KBM-7 (cell line): ENCODE measurements around the gene ISM1.

ENCODE experiments used
- DNase-seq: peaks from one replicate; pipeline ENCODE4 v3.0.0-alpha.2; 2015
- in situ Hi-C: fragments of 300-500 bp; cut with MboI; formaldehyde crosslinking; loops from 2 replicates; pipeline ENCODE4 v1.14.3; 2020; ENCODE audit warnings: low sequenced_read_pairs, low pct_unique_long_range_greater_than_20kb, mixed read lengths

ISM1 gene

DNA sequence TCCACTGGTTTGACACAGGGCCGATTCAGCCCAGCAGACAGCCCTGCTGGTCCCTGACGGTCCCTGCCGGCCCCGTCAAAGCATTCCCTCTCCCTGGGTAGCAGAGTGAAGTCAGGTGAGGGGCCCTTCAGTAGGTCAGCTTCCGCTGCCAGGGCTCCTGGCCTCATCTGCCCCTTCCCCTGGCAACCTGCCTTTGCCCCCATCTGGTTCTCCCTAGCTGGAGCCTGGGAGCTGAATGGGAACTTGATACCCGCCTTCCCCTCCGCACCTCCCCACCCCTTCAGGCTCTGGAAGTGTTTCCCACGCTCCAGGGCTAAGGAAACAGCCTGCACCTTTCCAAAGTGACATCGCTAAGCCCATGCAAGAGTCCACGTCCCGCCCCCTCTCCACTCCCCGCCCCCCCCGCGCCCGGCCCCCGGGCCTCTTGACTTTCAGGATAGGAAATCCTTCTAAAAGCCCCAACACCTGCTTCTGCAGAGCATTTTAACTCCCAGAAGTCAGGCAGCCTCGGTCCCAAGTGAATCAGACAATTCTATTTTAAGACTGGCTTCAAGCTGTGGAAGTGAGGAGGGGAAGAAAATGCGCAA lies 53.3 kb downstream of the ISM1 start:
- in situ Hi-C loops = no loop called here
- no peak for DNase-seq

DNA sequence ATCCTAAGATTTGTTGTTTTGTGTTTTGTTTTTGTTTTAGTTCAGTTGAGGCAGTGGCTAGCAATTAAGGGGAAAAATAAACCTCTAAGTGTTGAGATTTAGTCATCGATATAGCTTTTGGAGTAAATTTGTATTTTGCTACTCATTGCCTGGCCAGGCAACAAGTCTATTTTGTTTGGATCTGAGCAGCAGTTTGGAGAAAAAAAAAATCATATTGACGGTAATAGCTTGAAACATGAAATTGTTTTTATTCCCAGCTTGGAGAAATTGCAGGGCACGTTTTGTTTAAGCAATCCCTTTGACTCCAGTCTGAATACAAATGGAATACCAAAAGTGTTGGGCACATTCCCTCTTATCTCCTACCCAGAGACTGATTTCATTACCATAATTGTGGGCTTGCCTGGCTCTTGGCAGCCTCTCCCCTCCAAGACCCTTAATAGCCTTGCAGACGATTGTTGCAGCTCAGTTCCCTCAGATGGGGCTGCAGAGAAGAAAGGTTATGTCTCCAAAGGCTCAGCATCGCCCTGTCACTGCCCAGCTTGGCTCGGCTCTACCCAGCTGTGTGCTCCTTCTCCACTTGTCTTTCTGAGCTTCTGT lies 56.0 kb downstream of the ISM1 start:
- DNase-seq = no peak
- in situ Hi-C loops = no loop called here

DNA sequence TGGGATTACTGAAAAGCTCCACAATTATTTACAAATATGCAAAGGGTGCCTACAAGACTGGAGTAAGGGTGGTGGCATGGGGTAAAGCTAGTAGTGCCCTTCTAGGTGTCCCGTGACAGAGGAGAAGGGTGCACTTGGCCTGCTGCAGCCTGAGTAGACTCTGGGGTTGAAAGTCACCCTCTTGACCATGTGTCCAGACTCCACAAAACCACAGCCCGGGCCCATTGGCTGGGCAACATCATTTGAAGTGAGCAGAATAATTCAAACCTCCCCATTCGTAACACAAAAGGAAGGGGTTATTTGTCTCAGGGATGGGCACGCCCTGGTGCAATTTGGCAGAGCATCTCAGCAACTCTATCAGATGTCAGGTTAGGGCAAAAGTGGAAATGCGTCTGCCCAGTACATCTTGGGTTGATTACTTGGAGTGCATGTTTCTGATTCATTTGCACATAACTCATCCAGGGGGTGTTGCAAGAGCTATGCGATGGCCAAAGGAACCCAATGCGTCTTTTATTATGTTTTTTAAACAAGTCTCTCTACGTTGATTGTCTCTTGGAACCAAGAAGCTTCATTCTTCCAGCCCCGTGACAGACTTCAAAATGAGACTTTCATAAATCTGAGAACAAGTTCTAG lies 56.7 kb downstream of the ISM1 start:
- no peak for DNase-seq
- in situ Hi-C loops = no loop called here

DNA sequence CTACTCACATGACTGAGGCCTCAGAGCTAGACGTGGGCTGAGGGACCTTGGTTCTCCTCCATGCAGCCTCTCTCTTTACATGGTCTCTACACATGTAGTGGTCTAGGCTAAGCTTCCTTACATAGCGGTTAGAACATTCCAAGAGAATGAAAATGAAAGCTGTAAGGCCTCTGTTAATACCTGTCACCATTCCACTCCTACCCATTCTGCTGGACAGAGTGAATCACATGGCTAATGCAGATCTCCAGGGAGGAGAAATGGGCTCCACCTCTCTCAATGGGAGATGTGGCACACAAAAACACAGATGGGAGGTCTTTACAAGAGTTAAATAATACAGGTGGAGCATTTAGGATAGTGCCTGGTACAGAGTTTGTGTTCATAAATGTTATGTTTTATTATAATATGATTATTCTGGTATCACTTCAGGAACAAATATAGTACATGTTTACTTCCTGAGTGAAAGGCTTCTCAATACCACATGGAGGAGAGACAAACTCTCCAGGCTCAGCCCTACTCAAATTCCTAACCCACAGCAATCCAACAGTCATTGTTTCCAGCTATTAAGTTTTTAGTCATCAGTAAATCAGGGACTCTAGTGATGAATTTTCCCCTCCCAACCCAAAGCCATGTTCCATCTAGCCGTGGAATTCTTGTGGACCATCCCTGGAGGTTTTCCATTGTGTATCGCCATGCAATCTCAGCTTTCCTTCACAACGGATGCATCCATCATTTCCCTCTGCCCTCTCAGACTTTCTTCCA lies 57.9 kb downstream of the ISM1 start:
- DNase-seq = no peak
- in situ Hi-C loops = no loop called here

DNA sequence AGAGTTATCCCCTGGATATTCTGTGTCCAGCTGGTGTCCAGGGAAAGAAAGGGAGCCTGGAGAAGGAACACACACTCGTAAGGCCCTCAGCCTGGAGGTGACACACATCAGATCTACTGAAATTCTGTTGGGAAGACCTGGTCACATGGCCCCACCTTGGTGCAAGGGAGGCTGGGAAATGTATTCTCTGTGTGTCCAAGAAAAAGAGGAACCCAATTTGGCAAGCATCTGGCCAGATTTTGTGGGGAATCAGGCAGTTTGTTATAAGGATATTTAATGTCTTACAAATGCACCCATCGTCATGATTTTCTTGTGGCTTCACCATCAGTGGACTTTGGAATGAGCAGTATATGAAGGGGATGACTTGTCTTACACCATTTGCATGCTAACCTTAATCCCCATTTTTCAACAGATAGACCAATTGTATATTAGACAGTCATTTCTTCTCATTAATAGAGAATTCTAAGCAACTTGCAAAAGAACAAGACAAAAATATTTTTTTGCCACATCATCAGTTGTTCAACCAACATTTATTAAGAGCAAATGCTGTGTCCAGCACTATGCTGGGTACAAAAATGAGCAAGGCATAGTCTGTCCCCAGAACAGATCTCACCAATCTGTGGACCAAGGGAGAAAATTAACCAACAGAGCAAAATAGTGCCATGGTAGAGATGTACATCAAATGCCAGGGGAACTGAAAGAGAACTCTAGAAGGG lies 59.7 kb downstream of the ISM1 start:
- DNase-seq = no peak
- in situ Hi-C loops = no loop called here

DNA sequence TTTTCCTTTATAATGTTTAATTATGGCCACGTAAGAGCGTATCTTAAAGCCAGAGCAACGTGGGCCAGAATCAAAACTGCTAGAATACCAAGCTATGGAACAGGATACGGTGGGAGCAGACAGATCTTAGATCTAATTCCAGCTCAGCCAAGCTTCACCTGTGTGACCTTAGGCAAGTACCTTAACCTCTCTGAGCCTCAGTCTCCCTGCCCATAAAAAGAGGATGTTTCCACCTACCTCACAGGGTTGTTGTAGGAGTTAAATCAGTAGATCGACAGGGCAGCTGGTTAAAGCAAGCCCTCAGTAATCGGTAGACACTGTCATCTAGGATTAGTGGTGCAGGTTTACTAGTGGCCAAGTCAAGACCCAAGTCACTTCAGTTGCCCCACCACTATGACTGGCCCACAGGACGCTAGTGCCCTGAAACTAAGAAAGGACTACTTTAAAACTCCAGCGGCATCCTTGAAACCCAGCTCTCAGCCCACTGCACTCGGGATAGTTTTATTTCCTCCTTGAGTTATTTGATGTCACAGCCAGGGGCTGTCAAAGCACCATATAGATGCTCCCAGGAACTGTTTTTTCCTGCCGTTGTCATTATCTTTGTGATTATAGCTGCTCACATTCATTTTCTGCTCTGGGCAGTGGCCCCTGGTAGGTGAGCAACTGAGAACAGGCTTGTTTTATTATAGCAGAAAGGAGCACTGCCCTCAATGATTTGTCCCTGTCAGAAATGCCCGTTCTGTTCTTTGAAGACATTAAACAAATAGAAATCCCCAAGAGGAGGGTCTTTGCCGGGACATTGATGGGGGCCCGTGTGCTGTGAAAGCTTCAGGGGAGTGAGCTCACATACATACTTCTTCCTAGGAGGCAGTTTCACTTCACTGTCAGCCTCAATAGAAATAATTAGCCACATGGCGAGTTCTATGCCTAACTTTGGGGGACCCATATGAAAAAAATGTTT lies 63.1 kb downstream of the ISM1 start:
- DNase-seq = no peak
- in situ Hi-C loops = no loop called here

DNA sequence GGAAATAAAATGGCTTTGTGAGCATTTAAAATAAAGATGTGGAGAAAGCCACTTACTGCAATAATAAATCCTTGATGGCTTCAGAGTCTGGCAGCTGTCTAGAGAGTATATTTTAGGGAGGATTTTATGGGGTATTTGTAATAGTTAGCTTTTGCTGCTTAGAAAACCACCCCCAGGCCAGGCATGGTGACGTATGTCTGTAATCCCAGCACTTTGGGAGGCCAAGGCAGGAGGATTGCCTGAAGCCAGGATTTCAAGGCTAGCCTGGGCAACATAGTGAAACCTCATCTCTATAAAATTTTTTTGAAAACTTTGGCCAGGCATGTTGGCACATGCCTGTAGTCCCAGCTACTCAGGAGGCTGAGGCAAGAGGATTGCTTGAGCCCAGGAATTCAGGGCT lies 63.8 kb downstream of the ISM1 start:
- DNase-seq = no peak
- in situ Hi-C loops = no loop called here

DNA sequence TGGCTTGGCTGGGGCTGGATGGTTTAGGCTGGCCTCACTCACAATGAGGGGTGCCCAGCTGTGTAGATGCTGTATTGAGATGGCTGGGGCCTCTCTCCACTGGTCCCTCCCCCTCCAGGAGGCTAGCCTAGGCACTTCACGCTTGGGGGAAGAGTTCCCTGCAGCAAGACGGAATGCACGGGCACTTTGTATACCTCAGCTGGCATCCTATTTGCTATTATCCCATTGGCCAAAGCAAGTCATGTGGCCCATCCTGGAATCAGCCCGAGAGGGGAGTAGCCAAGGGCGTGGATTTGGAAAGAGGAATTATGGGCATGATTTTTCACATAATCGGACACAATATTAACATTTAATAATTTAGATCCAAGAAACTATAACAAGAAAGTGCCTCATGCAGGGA lies 64.3 kb downstream of the ISM1 start:
- DNase-seq = no peak
- in situ Hi-C loops = no loop called here

DNA sequence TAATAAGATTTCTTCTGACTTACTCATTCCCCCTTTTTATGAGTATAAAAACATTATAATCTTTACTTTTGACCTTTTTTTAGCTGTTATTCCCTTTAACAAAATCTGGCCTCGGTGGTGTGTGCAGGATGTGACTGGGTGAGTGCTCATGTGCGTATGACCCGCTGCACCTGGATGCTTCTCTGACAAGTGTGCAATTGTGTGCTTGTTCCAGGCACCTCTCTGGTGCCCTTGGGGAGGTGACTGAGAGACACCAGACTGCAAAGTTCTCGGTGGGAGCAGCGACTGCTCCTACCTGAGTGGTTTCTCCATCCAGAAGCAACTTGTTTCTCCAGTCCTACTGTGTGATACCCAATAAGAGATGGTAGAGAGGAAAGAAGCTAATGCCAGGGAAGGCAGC lies 65.0 kb downstream of the ISM1 start:
- in situ Hi-C loops = no loop called here
- no peak for DNase-seq

DNA sequence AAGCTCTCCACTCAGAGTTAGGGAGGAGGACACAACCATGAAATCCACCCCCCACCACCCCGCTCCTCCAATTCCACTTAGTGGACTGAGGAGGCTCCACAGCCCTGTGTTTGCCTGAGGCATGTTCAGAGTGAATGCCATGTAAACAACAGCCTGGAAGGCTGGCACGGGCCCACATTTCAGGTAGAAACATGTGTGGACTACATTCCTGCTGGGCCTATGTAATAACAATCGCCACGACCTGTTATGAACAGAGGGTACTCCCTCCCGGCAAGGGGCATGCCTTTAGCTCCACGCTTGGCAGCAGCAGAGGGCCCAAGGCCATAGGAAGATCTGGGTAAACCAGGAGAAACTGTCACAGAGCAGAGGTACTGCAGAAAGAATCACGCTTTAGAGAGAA lies 65.5 kb downstream of the ISM1 start:
- no peak for DNase-seq
- in situ Hi-C loops = no loop called here

DNA sequence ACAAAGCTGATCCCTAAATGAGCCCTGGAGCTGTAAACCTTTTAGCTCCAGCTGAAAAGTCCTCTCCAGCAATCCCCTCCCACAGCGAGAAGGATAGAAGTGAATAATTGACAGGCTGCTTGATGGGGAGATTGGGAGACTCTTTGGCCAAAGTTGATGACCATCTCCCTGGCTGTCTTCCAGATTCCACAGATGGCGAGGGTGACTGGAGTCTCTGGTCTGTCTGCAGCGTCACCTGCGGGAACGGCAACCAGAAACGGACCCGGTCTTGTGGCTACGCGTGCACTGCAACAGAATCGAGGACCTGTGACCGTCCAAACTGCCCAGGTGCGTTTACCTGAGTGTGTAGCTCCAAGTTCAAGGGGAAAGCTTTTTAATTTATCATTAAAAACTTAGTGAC lies 67.3 kb downstream of the ISM1 start:
- DNase-seq = no peak
- in situ Hi-C loops = no loop called here

DNA sequence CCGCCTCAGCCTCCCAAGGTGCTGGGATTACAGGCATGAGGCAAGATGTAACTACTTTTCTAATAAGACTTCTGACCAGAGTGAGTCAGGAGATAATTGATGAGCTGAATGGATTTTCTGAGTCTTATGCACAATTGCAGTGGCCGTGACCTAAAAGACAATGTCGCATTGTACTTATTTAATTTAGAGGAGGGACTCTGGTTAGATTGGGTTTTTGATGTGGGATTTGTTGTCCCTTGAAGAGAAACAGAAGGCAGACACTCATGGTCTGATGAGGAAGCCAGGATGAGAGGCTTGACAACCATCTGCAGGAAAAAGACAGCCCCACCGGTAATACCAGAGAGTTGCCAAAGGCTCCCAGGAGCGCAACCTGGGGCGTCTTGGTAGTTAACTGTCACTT lies 68.0 kb downstream of the ISM1 start:
- in situ Hi-C loops = no loop called here
- DNase-seq = no peak

DNA sequence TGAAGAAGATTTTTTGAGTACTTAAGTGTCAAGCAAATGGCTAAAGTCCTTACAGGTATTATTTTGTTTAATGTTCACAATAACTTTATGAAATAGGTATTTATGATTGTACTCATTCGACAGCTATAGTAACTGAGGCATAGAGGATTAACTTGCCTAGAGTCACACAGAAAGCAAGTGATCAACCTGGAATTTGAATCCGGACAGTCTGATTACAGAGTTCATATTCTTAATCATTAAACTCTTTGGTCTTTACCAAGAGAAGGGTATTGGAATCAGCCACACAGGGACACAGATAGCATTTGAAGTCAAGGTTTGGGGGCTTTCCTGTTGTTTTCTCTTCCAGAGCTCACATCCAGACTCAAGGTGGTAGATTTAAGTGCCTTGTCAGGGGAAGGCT lies 69.7 kb downstream of the ISM1 start:
- in situ Hi-C loops = no loop called here

DNA sequence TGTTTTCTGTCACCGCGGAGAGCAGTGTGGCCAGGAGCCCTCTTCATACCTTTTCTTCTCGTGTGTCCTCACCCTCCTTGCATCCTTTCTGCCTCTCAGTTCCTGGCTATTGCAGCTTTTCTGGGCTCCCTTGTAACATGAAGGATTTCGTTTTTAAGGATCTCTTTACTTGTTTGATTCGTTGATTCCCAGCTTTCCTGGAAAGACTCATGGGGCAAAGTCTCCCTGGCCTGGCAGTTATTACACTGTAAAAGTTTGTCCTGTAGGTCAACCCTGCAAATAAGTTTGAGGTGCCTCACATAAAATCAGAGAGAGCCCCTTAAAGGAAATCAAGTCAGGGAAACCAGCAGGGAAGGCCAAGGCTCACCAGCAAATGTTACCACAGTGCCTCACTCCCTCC lies 70.1 kb downstream of the ISM1 start:
- no peak for DNase-seq
- in situ Hi-C loops = no loop called here

More for the DNA sequence above, 69.7 kb downstream of the ISM1 start:
- DNase-seq = no peak

DNA sequence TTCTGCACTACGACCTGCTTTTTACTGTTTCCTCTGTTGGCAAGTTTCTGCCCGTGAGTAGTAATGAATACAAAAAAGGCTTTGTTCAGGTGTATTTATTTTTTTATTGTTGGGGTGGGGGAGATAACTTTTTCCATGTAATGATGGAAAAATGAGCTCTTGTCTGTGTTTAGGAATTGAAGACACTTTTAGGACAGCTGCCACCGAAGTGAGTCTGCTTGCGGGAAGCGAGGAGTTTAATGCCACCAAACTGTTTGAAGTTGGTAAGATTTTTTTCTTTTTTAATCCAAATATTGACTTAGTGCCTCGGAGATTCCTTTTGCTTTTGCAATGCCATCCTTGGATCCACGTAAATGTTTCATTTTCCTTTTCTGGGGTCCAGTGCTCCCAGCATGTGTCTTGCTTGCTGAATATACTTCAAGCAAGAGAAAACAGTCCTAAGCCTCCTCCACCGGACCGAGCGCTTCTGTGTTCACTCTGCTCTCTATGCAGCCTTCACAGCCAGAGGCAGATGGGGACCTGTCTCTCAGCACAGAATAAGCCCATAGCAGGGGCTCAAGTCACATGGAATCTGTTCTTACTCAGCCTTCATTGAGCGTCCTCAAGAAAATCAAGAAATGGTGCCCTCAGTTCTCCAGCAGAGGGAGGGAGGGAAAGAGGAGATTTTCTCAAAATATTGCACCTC lies 71.3 kb downstream of the ISM1 start:
- in situ Hi-C loops = no loop called here
- DNase-seq = no peak

DNA sequence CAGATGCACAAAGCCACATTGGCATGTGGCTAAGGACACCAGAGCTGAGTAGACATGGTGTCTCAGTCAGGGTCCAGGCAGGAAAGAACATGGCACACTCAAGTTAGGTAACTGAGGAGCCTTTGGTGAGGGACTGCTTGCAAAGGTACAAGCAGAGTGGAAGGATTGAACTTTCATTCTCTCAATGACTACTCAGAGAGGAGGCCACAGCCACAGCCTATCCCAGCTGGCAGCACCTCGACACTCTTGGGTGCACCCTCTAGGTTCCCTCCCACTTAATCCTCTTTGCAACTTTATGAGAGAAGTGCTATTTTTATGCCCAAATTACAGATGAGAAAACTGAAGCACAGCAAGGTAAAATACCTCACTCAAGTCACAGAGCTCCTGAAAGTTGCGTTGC lies 73.4 kb downstream of the ISM1 start:
- no peak for DNase-seq
- in situ Hi-C loops = no loop called here

DNA sequence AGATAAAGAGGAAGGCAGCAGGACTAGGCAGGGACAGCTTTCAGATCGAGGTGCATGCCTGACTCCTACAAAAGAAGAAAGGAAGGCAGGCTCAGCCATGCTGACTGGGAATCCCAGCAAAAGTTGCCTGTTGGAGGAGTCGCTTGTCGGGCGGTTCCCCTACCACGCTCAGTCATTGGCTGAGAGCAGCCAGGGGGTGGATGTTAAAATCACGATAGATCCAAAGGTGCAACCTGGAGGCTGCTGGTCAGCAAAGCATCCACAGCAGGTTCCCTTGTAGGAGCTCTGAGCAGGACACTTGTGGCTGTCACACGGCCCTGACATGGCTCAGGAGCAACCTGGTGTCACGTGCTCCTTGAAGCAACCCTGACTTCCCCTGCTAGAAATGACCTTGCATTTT lies 74.6 kb downstream of the ISM1 start:
- in situ Hi-C loops = no loop called here
- no peak for DNase-seq

DNA sequence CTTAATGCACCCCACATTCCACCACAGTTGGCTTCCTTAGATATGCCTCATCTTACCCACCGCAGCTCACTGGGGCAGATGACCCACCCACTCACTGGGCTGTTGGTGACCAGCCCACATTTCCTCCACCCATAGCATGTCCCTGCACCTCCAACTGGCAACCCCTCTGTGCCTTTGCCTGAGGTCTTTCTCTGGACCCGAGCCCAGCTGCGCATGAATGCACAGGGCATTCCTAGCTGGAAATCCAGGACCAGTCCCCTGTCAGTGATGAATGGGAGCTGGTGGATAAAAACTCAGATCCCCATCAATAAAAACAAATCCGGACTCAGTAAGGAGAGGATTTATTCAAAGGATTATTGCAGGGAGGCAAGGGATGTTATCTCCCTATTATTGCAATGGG lies 75.0 kb downstream of the ISM1 start:
- no peak for DNase-seq
- in situ Hi-C loops = no loop called here
